ENCODE results near the gene ABITRAM. TPM values are rescaled to one million over a fixed set of nuclear protein-coding genes. Genes with fewer than 3 reads are reported as not detected.

ABITRAM gene
- polyA plus RNA-seq, 3 donors: 15.9 to 27.5 (median 16.1) TPM

GRCh38 chr9:108889649-108890067, 44.5 kb upstream of the ABITRAM start:
- WGBS (ENCODE audit: insufficient coverage): 100% methylated on average over 2 of the region's 4 CpGs
- Mint-ChIP-seq H3K36me3 (peaks cover 75 to 80% of the 10 kb centered on the region in 2 donors), H3K27me3 (ENCODE audit: low read depth in 3 of 3) (no peaks in the 10 kb centered on the region), H3K4me1 (peaks cover 6% of the 10 kb centered on the region), H3K27ac (no peak overlapping the region), H3K4me3 (no peak overlapping the region), H3K9me3 (no peaks in the 10 kb centered on the region)
- no peak for DNase-seq
- intact Hi-C loops (cut with micrococcal nuclease): no loop called here
- TF ChIP-seq CTCF (IDR thresholded peaks at IDR 0.05): no peak
- no peak overlapping the region for H3K4me2 ChIP-seq (replicated peaks; ENCODE audit: extremely low read depth, low read length, poor library complexity, severe bottlenecking)
- no peak overlapping the region for H3K9ac ChIP-seq (ENCODE audit: insufficient read depth, low read length, poor library complexity, severe bottlenecking)
- no peak overlapping the region for H2AFZ ChIP-seq (ENCODE audit: insufficient read depth, low read depth, low read length, poor library complexity, severe bottlenecking)
- no peaks in the 10 kb centered on the region for H4K20me1 ChIP-seq (ENCODE audit: insufficient read depth, low read length)
- H3K4me3 ChIP-seq (replicated peaks in 1 of 3; ENCODE audit: low read depth in 2 of 3, low read length in 3 of 3): no peak overlapping the region
- peaks cover 55 to 84% of the 10 kb centered on the region in 2 donors for H3K36me3 ChIP-seq (replicated peaks in 1 of 2; ENCODE audit: control insufficient read depth in 1 of 2, insufficient read depth in 2 of 2, low read length in 2 of 2)
- no peak overlapping the region for H3K27ac ChIP-seq (ENCODE audit: low read depth in 1 of 2, low read length in 2 of 2)
- no peaks in the 10 kb centered on the region for H3K4me1 ChIP-seq (ENCODE audit: control insufficient read depth in 1 of 2, insufficient read depth in 2 of 2, low read length in 2 of 2)
- H3K79me2 ChIP-seq (ENCODE audit: insufficient read depth, low read length): no peaks in the 10 kb centered on the region
- no peaks in the 10 kb centered on the region for H3K9me3 ChIP-seq (replicated peaks in 1 of 2; ENCODE audit: control insufficient read depth in 1 of 2, insufficient read depth in 1 of 2, low read length in 2 of 2)
- no peaks in the 10 kb centered on the region for H3K27me3 ChIP-seq (ENCODE audit: control insufficient read depth in 2 of 2, insufficient read depth in 2 of 2, low read length in 2 of 2)

GRCh38 chr9:108894225-108894997, 39.8 kb upstream of the ABITRAM start:
- H3K36me3 ChIP-seq (replicated peaks in 1 of 2; ENCODE audit: control insufficient read depth in 1 of 2, insufficient read depth in 2 of 2, low read length in 2 of 2): peaks cover 90 to 99% of the 10 kb centered on the region in 2 donors
- H2AFZ ChIP-seq (ENCODE audit: insufficient read depth, low read depth, low read length, poor library complexity, severe bottlenecking): no peak overlapping the region
- H3K27me3 ChIP-seq (ENCODE audit: control insufficient read depth in 2 of 2, insufficient read depth in 2 of 2, low read length in 2 of 2): no peaks in the 10 kb centered on the region
- WGBS (ENCODE audit: insufficient coverage): no CpG with 5 or more reads among the region's 4 CpGs
- no peak overlapping the region for H3K27ac ChIP-seq (ENCODE audit: low read depth in 1 of 2, low read length in 2 of 2)
- Mint-ChIP-seq H3K4me3 (no peak overlapping the region), H3K27me3 (ENCODE audit: low read depth in 3 of 3) (no peaks in the 10 kb centered on the region), H3K4me1 (no peaks in the 10 kb centered on the region), H3K27ac (no peak overlapping the region), H3K9me3 (no peaks in the 10 kb centered on the region), H3K36me3 (peaks cover 92 to 94% of the 10 kb centered on the region in 2 donors)
- no peak overlapping the region for H3K9ac ChIP-seq (ENCODE audit: insufficient read depth, low read length, poor library complexity, severe bottlenecking)
- H3K9me3 ChIP-seq (replicated peaks in 1 of 2; ENCODE audit: control insufficient read depth in 1 of 2, insufficient read depth in 1 of 2, low read length in 2 of 2): no peaks in the 10 kb centered on the region
- DNase-seq: no peak
- no peaks in the 10 kb centered on the region for H3K4me1 ChIP-seq (ENCODE audit: control insufficient read depth in 1 of 2, insufficient read depth in 2 of 2, low read length in 2 of 2)
- H3K4me2 ChIP-seq (replicated peaks; ENCODE audit: extremely low read depth, low read length, poor library complexity, severe bottlenecking): no peak overlapping the region
- intact Hi-C loops (cut with micrococcal nuclease): no loop called here
- no peaks in the 10 kb centered on the region for H3K79me2 ChIP-seq (ENCODE audit: insufficient read depth, low read length)
- no peak overlapping the region for H3K4me3 ChIP-seq (replicated peaks in 1 of 3; ENCODE audit: low read depth in 2 of 3, low read length in 3 of 3)
- no peaks in the 10 kb centered on the region for H4K20me1 ChIP-seq (ENCODE audit: insufficient read depth, low read length)
- no peak for TF ChIP-seq CTCF (IDR thresholded peaks at IDR 0.05)

Data from CD14-positive monocyte (primary cell).